ENCODE results near the gene JMJD1C. TPM values are rescaled to one million over a fixed set of nuclear protein-coding genes. Genes with fewer than 3 reads are reported as not detected.

JMJD1C gene
- total RNA-seq, 1 donor from 2014 or later = 105 TPM

- Histone ChIP-seq H3K9me3 (no peaks in the 10 kb centered on the region), H3K36me3 (no peaks in the 10 kb centered on the region), H3K4me3 (no peak overlapping the region), H3K27ac (no peak overlapping the region), H3K4me1 (peaks cover 28% of the 10 kb centered on the region), H3K27me3 (no peaks in the 10 kb centered on the region)
- no peak for DNase-seq (ENCODE audit: extremely low spot score in 2 of 2)
- TF ChIP-seq POLR2A (IDR thresholded peaks at IDR 0.05) (no peak), POLR2AphosphoS5 (IDR thresholded peaks at IDR 0.05; ENCODE audit: insufficient read depth in 1 of 2, low read depth in 1 of 2) (no peak), CTCF (IDR thresholded peaks at IDR 0.05) (no peak)
- intact Hi-C loops (cut with DNase I) = no loop called here
Observed at GRCh38 chr10:63410633-63411032, 55.1 kb downstream of the JMJD1C start.

GRCh38 chr10:63409465-63410027, 56.2 kb downstream of the JMJD1C start:
- Histone ChIP-seq H3K27me3 (no peaks in the 10 kb centered on the region), H3K9me3 (no peaks in the 10 kb centered on the region), H3K36me3 (no peaks in the 10 kb centered on the region), H3K4me1 (peaks cover 18% of the 10 kb centered on the region), H3K4me3 (no peak overlapping the region), H3K27ac (no peak overlapping the region)
- TF ChIP-seq CTCF (IDR thresholded peaks at IDR 0.05) (no peak), POLR2AphosphoS5 (IDR thresholded peaks at IDR 0.05; ENCODE audit: insufficient read depth in 1 of 2, low read depth in 1 of 2) (no peak), POLR2A (IDR thresholded peaks at IDR 0.05) (no peak)
- intact Hi-C loops (cut with DNase I) = no loop called here
- no peak for DNase-seq (ENCODE audit: extremely low spot score in 2 of 2)

GRCh38 chr10:63407136-63407662, 58.6 kb downstream of the JMJD1C start:
- TF ChIP-seq POLR2AphosphoS5 (IDR thresholded peaks at IDR 0.05; ENCODE audit: insufficient read depth in 1 of 2, low read depth in 1 of 2) (no peak), CTCF (IDR thresholded peaks at IDR 0.05) (no peak), POLR2A (IDR thresholded peaks at IDR 0.05) (no peak)
- Histone ChIP-seq H3K9me3 (no peaks in the 10 kb centered on the region), H3K4me1 (peaks cover 17% of the 10 kb centered on the region), H3K27ac (no peak overlapping the region), H3K36me3 (no peaks in the 10 kb centered on the region), H3K27me3 (no peaks in the 10 kb centered on the region), H3K4me3 (no peak overlapping the region)
- intact Hi-C loops (cut with DNase I) = no loop called here
- no peak for DNase-seq (ENCODE audit: extremely low spot score in 2 of 2)

GRCh38 chr10:63396133-63396761, 69.5 kb downstream of the JMJD1C start:
- intact Hi-C loops (cut with DNase I) = no loop called here
- Histone ChIP-seq H3K36me3 (no peaks in the 10 kb centered on the region), H3K4me1 (no peaks in the 10 kb centered on the region), H3K4me3 (no peak overlapping the region), H3K27ac (no peak overlapping the region), H3K27me3 (no peaks in the 10 kb centered on the region), H3K9me3 (no peaks in the 10 kb centered on the region)
- DNase-seq (ENCODE audit: extremely low spot score in 2 of 2) = no peak
- TF ChIP-seq POLR2A (IDR thresholded peaks at IDR 0.05) (no peak), POLR2AphosphoS5 (IDR thresholded peaks at IDR 0.05; ENCODE audit: insufficient read depth in 1 of 2, low read depth in 1 of 2) (no peak), CTCF (IDR thresholded peaks at IDR 0.05) (no peak)

- H3K4me1 ChIP-seq = no peaks in the 10 kb centered on the region
- no peak for DNase-seq (ENCODE audit: extremely low spot score in 2 of 2)
- no peak overlapping the region for H3K27ac ChIP-seq
- intact Hi-C loops (cut with DNase I) = no loop called here
- no peaks in the 10 kb centered on the region for H3K36me3 ChIP-seq
- H3K4me3 ChIP-seq = no peak overlapping the region
- TF ChIP-seq CTCF (IDR thresholded peaks at IDR 0.05) = no peak
- TF ChIP-seq POLR2AphosphoS5 (IDR thresholded peaks at IDR 0.05; ENCODE audit: insufficient read depth in 1 of 2, low read depth in 1 of 2) = no peak
- no peak for TF ChIP-seq POLR2A (IDR thresholded peaks at IDR 0.05)
- H3K27me3 ChIP-seq = no peaks in the 10 kb centered on the region
- H3K9me3 ChIP-seq = no peaks in the 10 kb centered on the region
Observed at GRCh38 chr10:63393050-63393449, 72.7 kb downstream of the JMJD1C start.
